Measurements from ENCODE around the gene CLTC. TPM values are rescaled to one million over a fixed set of nuclear protein-coding genes. Genes with fewer than 3 reads are reported as not detected.

Gene CLTC
- polyA plus RNA-seq, 1 donor = 360 TPM

GRCh38 chr17:59678918-59679317, 59.2 kb downstream of the CLTC start:
- no peak for DNase-seq

GRCh38 chr17:59680314-59680713, 60.6 kb downstream of the CLTC start:
- DNase-seq = no peak

DNA sequence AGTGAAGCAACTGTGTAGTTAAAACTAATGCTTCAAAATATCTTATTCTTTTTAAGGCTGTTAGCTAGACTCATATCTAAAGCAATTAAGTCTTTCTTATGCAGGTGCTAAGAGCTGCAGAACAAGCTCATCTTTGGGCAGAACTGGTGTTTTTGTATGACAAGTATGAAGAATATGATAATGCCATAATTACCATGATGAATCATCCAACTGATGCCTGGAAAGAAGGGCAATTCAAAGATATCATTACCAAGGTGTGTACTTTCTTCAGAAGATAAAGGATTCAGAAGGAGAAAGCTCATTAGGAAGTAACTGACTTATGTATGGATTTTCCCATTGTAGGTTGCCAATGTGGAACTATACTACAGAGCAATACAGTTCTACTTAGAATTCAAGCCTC, 63.6 kb downstream of the CLTC start:
- DNase-seq = no peak

- DNase-seq = no peak
Observed at GRCh38 chr17:59684967-59685366, 65.3 kb downstream of the CLTC start.

GRCh38 chr17:59688008-59688407, 68.3 kb downstream of the CLTC start:
- no peak for DNase-seq

DNA sequence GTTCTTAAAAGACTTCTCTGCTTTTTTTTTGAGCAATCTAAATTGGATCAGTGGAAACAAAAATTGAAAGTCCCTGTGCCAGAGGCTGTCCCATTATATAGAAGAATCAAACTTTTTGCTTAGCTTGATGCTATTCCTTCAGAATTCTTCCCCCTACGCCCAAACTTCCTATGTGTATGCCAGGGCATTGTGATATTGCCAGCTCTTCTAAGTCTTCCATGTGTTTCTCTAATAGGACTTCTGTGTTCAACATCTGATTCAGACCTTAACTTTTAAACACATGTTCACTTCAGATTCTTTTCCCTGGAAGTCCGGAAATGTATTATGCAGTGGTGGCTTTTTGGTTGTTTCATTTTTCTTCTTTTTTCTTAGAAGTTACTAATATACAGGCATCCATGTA, 68.8 kb downstream of the CLTC start:
- DNase-seq = no peak

DNA sequence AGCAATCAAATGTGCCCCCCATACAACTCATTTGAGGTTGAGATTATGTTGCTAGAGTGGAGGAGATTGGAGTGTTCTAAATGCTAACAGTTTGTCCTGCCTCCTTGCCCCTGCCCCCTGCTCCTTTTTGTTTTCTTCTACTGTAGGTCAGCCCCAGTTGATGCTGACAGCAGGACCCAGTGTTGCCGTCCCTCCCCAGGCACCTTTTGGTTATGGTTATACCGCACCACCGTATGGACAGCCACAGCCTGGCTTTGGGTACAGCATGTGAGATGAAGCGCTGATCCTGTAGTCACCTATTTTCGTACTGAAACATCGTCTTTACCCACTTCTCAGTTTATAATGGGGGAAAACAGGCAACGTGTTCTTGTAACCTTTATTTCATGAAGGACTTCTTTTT, 73.9 kb downstream of the CLTC start:
- DNase-seq = no peak

DNA sequence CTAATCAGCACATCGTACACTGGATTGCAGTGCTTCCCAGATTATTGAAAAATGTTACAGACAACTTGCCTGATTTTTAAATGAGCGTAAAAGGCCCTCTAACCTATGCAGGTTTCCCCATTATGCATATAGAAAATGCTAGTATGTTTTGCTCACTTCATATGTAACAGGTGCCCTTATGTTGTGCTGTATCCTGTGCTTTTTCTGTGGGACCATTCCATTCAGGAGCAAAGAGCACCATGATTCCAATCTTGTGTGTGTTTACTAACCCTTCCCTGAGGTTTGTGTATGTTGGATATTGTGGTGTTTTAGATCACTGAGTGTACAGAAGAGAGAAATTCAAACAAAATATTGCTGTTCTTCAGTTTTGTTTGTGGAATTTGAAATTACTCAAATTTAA, 74.6 kb downstream of the CLTC start:
- no peak for DNase-seq

GRCh38 chr17:59695945-59696681, 76.4 kb downstream of the CLTC start:
- no peak for DNase-seq

GRCh38 chr17:59696682-59697277, 77.1 kb downstream of the CLTC start:
- no peak for DNase-seq

- DNase-seq = no peak
Observed at GRCh38 chr17:59698143-59698542, 78.4 kb downstream of the CLTC start.

GRCh38 chr17:59699218-59699617, 79.5 kb downstream of the CLTC start:
- no peak for DNase-seq

- DNase-seq = no peak
Observed at GRCh38 chr17:59699786-59700185, 80.1 kb downstream of the CLTC start.

GRCh38 chr17:59702304-59702703, 82.6 kb downstream of the CLTC start:
- DNase-seq = no peak

DNA sequence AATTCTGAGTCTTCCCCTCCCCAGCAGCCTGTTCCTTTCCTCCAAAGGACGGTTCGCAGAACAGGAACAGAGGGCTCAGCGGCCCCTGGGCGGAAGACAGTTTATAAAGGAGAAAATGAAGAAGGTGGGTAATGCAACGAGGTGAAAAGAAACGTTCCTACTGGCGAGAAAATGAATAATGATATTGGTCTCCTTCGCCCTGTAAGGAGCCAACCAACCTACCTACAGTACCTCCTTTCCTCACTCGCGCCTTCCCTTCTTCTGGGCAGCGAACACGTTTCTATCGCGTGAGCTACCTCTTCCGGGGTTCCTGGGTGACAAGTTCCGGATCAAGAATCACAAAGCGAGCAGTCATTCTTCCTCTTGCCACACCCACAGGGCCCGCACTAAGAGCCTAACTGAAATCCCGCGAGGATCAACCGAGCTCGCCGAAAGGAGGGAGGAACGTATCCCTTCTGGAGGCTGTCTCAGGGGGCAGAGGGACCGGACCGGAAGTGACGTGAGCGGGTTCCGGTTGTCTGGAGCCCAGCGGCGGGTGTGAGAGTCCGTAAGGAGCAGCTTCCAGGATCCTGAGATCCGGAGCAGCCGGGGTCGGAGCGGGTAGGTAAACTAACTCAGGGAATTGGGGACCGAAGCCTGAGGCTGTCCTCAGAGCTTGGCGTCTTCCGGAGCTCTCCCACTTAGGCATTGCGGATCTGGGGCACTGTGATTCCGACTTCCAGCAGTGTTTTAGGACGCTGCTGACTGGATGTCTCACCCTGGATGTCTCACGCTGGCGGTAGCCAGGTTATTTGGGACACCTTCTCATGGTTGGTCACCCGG, 87.7 kb downstream of the CLTC start, which contains the start of the genes PTRH2 and VMP1:
Gene PTRH2, minus strand, starts transcription at position 282 of the 822 bp plus-strand sequence. CDS start 9,452 bp downstream, outside the sequence.
Gene VMP1, plus strand, starts transcription at position 506 of the 822 bp plus-strand sequence. CDS start 23,793 bp downstream, outside the sequence.
- DNase-seq = peak; percentile 99

GRCh38 chr17:59707971-59708430, 88.3 kb downstream of the CLTC start:
- DNase-seq = no peak

GRCh38 chr17:59711936-59712335, 92.2 kb downstream of the CLTC start:
- DNase-seq = no peak

DNA sequence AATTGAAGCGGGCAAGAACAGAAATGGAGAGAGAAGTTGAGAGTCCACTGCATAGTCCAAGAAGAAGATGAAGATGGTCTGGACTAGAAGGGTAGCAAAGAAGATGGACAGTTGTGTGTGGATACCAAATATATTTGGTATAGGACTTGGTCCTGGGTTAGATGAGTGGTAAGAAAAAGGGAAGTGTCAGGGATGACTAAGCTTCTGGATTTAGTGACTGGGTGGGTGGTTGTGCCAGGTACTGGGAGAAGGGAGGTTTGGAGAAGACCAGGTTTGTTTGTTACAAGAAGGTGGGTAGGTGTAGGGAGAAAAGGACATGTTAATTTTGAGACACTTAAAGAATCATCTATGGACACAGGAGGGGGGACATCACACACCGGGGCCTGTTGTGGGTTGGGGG, 93.2 kb downstream of the CLTC start:
- DNase-seq = no peak

DNA sequence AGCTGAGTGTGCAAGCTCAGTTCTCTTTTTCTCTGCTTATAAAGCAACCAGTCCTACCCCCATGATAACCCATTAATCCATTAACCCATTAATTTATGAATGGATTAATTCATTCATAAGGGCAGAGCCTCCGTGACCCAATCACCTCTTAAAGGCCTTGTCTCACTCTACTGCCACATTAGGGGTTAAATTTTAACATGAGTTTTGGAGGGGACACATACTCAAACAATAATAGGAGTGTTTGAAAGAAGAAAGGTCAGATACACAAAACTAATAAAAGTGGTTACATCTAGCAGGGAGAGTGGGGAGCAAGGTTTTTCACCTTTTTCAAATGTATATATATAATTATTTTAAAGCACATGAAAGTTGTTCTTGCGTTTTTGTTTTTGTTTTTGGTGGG, 94.6 kb downstream of the CLTC start:
- no peak for DNase-seq

GRCh38 chr17:59716427-59716826, 96.7 kb downstream of the CLTC start:
- DNase-seq = no peak

DNA sequence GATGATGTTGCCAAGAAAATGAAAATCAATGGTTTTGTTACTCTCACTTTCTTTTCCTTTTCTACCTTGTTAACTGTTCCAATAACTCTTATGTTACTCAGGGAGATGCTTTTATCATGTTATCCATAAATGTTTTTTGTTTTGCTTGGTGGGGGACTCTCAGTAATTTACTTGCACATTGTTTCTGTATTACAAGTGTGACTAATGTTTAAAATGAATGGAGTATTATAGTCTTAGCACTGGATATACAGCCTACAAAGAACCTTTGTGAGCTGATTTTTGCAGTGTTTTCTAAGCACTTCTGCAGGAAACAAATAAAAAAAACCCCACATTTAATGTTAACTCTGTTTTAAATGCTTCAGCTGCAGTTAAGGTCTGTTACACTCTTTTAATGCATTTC, 99.8 kb downstream of the CLTC start:
- no peak for DNase-seq

GRCh38 chr17:59722623-59723022, 102.9 kb downstream of the CLTC start:
- no peak for DNase-seq

GRCh38 chr17:59723041-59723440, 103.3 kb downstream of the CLTC start:
- DNase-seq = no peak
